ENCODE data around the gene BAIAP2. TPM values are rescaled to one million over a fixed set of nuclear protein-coding genes. Genes with fewer than 3 reads are reported as not detected.

The BAIAP2 gene
- total RNA-seq, 1 donor from 2014 or later, result 27.9 TPM

DNA sequence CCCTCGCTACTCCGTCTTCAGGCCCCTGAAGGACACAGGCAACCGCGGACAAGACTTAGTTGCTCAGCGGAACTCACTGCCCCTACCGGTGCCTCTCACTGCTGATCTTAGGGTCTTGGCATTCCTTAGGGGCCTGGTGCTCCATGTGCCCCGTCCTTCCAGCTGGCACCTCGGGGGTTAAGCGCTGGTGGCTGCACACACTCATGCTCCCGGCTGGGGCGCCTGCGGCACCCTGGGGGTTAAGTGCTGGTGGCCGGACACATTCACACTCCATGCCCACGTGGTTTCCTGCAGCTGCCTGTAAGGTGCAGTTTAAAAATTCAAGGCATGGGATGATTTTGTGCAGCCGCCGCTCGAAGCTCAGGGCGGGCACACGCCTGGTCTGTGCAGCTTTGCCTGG, 45.1 kb downstream of the BAIAP2 start:
- H3K4me3 ChIP-seq, result no peak overlapping the region
- H3K36me3 ChIP-seq, result peaks cover 4% of the 10 kb centered on the region
- no peak for DNase-seq
- intact Hi-C loops (cut with micrococcal nuclease), result no loop called here
- TF ChIP-seq, protein P1, sequence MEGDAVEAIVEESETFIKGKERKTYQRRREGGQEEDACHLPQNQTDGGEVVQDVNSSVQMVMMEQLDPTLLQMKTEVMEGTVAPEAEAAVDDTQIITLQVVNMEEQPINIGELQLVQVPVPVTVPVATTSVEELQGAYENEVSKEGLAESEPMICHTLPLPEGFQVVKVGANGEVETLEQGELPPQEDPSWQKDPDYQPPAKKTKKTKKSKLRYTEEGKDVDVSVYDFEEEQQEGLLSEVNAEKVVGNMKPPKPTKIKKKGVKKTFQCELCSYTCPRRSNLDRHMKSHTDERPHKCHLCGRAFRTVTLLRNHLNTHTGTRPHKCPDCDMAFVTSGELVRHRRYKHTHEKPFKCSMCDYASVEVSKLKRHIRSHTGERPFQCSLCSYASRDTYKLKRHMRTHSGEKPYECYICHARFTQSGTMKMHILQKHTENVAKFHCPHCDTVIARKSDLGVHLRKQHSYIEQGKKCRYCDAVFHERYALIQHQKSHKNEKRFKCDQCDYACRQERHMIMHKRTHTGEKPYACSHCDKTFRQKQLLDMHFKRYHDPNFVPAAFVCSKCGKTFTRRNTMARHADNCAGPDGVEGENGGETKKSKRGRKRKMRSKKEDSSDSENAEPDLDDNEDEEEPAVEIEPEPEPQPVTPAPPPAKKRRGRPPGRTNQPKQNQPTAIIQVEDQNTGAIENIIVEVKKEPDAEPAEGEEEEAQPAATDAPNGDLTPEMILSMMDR (IDR thresholded peaks at IDR 0.05; ENCODE audit: borderline replicate concordance), result no peak
- H3K4me1 ChIP-seq, result peaks cover 51% of the 10 kb centered on the region
- no peaks in the 10 kb centered on the region for H3K27me3 ChIP-seq (ENCODE audit: low read depth)
- H3K9me3 ChIP-seq (replicated peaks), result no peaks in the 10 kb centered on the region
- no peak overlapping the region for H3K27ac ChIP-seq (replicated peaks)

DNA sequence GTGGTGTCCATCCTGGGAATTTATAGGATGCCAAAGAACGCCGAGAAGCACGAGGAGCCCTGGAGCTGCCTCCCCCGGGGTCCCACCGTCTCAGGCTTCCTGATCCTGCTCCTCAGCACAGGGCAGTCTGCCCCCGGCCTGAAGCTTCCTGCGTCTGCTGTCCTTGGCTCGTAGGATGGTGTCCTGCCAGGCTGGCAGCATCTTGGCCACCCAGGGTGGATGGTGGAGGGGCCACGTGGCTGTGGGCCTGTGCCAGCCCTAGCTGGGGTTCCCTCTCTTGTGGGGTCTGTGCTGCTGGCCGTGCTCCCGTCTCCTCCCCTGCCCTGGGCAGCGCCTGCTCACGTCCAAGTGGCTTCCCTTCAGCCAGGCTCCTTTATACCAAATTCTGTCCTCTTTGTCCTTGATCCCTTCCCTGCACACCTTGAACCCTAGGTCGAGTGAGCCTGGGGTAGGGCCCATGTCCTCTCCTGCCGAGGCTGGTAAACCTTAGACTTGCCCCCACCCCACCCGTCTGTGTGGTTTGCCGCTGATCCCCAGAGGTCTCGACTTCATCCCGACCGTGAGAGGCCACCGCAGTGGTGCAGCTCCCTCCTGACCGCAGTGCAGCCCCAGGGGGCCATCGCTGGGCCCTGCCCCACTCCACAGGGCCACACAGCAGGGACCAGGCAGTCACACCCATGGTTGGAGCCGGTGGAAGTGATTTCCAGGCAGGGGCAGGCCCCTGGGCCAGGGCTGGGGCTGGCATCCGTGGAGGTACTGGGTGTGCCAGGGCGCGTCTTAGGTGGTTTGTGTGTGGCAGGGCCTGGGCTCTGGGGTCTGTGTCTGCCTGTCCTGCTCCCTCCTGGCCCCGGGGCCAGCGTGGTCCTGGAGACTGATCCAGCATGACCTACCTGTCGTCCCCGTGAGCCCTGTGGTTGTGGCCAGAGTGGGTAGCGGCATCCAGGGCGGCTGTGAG, 46.5 kb downstream of the BAIAP2 start:
- intact Hi-C loops (cut with micrococcal nuclease), result no loop called here
- H3K27ac ChIP-seq (replicated peaks), result peak overlapping the region; percentile 90
- TF ChIP-seq, protein P1 (IDR thresholded peaks at IDR 0.05; ENCODE audit: borderline replicate concordance), result no peak

DNA sequence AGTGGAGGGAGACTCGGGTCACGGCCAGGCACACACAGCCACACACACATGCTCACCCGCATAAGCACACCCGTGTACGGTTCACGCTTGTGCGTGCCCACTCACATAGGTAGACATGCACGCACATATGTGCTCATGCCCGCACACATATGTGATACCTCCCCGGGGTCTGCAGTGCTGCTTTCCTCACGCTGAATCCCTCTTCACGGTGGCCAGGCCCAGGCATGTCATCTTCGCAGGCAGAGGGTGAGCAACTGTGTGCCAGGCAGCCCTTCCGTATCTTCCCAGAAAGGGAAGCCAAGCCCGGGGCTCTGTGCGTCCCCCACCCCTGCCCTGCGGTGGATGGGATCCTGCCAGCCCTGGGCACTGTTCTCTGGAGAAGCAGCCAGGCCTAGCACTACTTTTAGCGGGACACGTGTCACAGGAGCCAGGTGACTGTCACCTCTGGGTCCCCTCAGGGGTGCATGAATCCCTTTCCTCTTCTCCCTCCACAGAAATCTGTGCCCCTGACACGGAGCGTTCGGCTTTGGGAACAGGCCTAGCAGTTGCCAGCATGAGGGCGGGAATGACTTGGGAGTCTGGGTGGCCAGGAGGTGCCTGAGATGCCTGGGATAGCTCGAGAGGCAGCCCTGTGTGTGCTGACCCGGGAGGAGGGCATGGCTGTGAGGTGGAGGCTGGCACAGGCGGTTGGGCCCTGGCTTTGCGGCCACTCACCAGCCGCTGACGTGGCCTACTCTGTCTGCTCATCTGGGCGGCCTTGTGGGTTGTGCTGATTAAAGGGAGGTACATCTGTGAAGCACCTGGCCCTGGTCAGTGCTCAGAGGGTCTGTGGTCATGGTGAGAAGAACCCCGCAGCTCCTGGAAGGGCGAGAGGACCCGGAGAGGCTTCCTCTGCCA, 47.5 kb downstream of the BAIAP2 start:
- Histone ChIP-seq H3K27ac (replicated peaks) (peak overlapping the region; percentile 90), H3K4me3 (peak overlapping the region; percentile 14), H3K9me3 (replicated peaks) (no peaks in the 10 kb centered on the region), H3K4me1 (peaks cover 59% of the 10 kb centered on the region), H3K36me3 (peaks cover 13% of the 10 kb centered on the region), H3K27me3 (ENCODE audit: low read depth) (no peaks in the 10 kb centered on the region)
- peak; percentile 66 for DNase-seq
- intact Hi-C loops (cut with micrococcal nuclease), result no loop called here
- TF ChIP-seq, protein P1 (IDR thresholded peaks at IDR 0.05; ENCODE audit: borderline replicate concordance), result no peak

More for the DNA sequence above, 46.5 kb downstream of the BAIAP2 start:
- DNase-seq, result no peak
- H3K4me3 ChIP-seq, result no peak overlapping the region
- H3K4me1 ChIP-seq, result peaks cover 59% of the 10 kb centered on the region
- no peaks in the 10 kb centered on the region for H3K9me3 ChIP-seq (replicated peaks)
- no peaks in the 10 kb centered on the region for H3K27me3 ChIP-seq (ENCODE audit: low read depth)
- H3K36me3 ChIP-seq, result peaks cover 7% of the 10 kb centered on the region

DNA sequence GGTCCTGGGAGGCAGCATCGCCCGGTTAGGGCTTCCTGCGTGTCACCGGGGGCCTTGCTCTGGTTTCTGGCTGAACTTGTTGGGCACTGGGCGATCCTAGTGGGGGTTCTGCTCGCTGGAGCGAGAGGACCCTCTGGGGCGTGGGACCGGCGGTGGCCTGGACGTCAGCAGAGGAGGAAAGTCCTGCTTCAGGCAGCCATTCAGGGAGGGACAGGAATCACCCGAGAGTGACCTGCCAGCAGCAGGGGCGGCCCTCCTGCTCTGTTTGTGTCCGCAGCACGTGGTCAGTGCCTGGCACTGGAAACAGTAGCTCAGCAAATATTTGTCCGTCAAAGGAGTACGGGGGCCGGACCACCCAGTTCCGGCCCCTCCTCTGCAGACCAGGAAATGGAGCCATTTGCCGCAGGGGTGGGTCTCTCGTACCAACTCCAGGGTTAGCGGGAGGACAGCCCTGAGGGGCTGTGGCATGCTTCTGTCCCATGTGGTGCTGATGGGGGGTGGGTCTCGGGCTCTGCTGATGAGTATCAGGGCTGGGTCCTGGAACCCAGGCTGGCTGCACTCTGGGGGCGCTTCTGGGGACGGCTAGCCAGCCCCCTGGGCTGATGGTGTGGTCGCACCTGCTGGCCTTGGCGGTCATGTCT, 48.3 kb downstream of the BAIAP2 start:
- Histone ChIP-seq H3K4me3 (peak overlapping the region; percentile 14), H3K27me3 (ENCODE audit: low read depth) (no peaks in the 10 kb centered on the region), H3K27ac (replicated peaks) (peak overlapping the region; percentile 90), H3K4me1 (peaks cover 59% of the 10 kb centered on the region), H3K9me3 (replicated peaks) (no peaks in the 10 kb centered on the region), H3K36me3 (peaks cover 21% of the 10 kb centered on the region)
- DNase-seq, result no peak
- TF ChIP-seq, protein P1 (IDR thresholded peaks at IDR 0.05; ENCODE audit: borderline replicate concordance), result no peak
- intact Hi-C loops (cut with micrococcal nuclease), result no loop called here

Measured in left ventricle myocardium inferior (tissue), 1 donor.